KOPT-K1 (cell line): ENCODE measurements around the gene NAPA.
A peak's percentile ranks its signal among the peaks of the same experiment; 100 is the strongest.

Experiments
- H3K27ac ChIP-seq: fragments of 200-600 bp; sonication (generic); 2 replicates; pipeline ENCODE4 v1.5.1; 2016; ENCODE audit warnings: antibody characterized with exemption, mild to moderate bottlenecking, low read depth, low read length; ENCODE audit not compliant: poor library complexity, severe bottlenecking
- H3K36me3 ChIP-seq: fragments of 200-600 bp; sonication (generic); 2 replicates; pipeline ENCODE4 v1.5.1; 2017; ENCODE audit warnings: antibody characterized with exemption, mild to moderate bottlenecking, low read length, moderate library complexity; ENCODE audit not compliant: insufficient read depth
- H3K9me3 ChIP-seq: fragments of 200-600 bp; sonication (generic); 2 replicates; pipeline ENCODE4 v1.5.1; 2017; ENCODE audit warnings: antibody characterized with exemption, low read length, mild to moderate bottlenecking; ENCODE audit not compliant: insufficient read depth, poor library complexity, severe bottlenecking

Gene NAPA

DNA sequence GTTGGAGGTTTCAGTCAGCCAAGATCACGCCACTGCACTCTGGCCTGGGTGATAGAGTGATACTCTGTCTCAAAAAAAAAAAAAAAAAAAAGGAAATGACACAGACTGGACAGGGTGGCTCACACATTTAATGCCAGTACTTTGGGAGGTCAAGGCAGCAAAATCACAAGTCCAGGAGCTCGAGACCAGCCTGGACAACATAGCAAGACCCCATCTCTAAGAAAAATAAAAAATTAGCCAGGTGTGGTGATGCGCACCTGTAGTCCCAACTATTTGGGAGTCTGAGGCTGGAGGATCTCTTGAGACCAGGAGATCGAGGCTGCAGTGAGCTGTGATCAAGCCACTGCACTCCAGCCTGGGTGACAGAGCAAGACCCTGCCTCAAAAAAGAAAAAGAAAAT, 22.6 kb upstream of the NAPA start:
- Histone ChIP-seq H3K36me3 (no peaks in the 10 kb centered on the region), H3K9me3 (no peaks in the 10 kb centered on the region), H3K27ac (no peak overlapping the region)

DNA sequence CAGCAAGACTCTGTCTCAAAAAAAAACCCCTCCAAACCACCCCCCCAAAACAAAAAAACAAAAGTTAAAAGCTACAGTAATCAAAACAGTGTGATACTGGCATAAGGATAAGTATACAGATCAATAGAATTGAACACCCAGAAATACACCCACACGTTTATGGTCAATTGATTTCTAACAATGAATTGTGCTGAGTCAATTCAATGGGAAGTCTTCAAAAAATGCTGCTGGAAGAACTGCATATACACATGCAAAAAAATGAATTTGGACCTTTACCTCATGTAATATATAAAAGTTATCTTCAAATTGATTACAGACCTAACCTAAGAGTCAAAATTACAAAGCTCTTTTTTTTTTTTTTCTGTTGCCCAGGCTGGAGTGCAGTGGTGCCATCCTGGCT, 19.8 kb upstream of the NAPA start:
- Histone ChIP-seq H3K9me3 (no peaks in the 10 kb centered on the region), H3K36me3 (no peaks in the 10 kb centered on the region), H3K27ac (no peak overlapping the region)

DNA sequence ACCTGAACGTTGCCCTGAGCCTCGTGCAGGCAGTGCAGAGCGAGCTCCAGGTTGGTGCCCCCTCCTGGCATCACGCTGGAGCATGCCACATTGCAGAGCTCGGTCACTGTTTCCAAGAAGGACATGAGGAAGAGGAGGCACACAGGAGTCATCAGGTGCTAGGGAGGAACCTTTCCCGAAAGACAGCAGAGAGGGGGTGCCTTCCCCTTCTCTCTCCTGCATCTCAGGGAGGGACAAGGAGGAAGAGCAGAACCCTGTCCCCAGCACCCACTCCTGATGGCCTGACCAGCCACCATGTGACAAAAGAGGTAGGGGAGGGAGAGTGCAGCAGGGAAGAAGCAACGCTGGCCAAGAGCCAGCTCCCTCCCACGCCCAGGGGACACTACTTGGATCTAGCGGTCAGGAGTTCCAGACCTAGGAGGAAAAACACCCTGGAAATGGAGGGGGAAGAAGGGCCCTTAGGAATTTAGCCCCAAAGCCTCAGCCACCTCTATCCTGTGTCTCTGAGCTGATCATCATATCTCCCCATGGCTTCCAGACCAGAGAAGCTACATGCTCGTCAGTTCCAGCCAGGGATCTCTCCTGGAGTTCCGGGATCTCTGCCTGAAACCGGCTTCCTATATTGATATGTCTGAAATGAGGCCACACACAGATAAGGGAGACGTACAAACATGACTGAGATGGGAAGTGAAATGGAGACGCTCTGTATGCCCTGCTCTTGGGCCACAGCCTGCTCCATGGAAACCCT, 17.0 kb upstream of the NAPA start:
- Histone ChIP-seq H3K36me3 (no peaks in the 10 kb centered on the region), H3K27ac (no peak overlapping the region), H3K9me3 (no peaks in the 10 kb centered on the region)

DNA sequence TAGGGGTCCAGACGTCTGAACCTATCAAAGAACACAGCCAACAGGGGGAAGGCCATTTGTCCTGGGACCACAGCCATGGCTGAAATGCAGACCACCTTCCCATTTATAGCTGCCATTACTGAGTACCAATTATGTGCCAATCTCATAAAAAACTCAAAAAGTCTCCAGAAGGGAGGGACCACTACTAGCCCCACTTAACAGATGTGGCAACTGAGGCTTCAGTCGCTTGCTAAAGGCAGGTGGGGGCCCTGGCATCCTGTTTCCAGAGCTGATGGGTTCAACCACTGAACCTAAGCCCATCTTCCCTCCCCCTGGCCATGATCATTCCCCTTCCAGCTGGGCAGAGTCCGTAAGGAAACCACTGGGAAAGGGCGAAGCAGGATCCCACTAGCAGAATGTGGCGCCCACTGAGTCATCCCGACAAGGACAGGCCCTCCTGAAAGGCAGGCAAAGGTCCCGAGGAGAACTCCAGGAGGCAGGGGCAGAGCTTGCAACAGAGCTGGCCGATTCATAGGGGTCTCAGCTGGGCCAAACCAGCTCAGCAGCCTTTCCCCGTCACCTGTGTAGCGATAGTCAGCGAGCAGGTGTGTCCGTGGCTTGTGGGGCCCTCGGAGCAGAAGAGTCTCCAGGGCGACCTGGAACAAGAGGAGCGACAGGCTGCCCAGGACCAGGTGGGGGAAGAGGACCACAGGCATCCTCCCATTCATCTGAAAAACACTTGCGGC, 14.3 kb upstream of the NAPA start:
- H3K9me3 ChIP-seq: no peaks in the 10 kb centered on the region
- no peaks in the 10 kb centered on the region for H3K36me3 ChIP-seq
- H3K27ac ChIP-seq: no peak overlapping the region

DNA sequence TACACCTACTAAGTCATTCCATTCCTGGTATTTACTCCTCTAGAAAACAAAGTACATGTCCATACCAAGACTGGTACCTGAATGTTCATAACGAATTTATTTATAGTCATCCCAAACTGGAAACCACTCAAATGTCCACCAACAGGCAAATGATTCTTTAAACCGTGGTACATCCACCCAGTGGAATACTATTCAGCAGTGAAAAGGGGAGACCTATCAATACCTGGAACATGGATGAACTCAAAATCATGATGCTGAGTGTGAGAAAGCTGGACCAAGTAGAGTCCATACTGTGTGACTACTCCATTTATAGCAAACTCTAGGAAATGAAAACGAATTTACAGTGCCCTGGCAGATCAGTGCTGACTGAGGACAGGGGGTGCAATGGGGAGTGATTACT, 11.9 kb upstream of the NAPA start:
- Histone ChIP-seq H3K27ac (no peak overlapping the region), H3K36me3 (no peaks in the 10 kb centered on the region)

DNA sequence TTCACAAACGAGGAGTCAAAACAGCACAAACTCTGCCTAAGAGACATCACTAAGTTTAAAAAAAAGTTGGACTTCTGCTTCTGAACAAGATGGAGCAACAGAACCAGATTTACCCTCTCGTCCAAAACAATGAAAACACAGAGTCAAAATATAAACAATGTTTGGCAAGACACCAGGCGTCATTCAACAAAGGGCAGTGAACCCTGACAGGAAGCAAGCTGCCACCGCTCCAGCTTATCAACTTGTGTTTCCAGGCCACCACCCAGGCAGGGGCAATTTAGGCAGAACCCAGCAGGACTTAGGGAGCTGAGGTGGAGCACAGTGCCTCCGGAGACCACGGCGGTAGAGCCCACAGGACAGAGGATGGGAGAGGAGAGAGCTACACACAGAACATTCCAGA, 8.6 kb upstream of the NAPA start:
- Histone ChIP-seq H3K27ac (no peak overlapping the region), H3K9me3 (no peaks in the 10 kb centered on the region), H3K36me3 (no peaks in the 10 kb centered on the region)

More for the DNA sequence above, 11.9 kb upstream of the NAPA start:
- no peaks in the 10 kb centered on the region for H3K9me3 ChIP-seq

DNA sequence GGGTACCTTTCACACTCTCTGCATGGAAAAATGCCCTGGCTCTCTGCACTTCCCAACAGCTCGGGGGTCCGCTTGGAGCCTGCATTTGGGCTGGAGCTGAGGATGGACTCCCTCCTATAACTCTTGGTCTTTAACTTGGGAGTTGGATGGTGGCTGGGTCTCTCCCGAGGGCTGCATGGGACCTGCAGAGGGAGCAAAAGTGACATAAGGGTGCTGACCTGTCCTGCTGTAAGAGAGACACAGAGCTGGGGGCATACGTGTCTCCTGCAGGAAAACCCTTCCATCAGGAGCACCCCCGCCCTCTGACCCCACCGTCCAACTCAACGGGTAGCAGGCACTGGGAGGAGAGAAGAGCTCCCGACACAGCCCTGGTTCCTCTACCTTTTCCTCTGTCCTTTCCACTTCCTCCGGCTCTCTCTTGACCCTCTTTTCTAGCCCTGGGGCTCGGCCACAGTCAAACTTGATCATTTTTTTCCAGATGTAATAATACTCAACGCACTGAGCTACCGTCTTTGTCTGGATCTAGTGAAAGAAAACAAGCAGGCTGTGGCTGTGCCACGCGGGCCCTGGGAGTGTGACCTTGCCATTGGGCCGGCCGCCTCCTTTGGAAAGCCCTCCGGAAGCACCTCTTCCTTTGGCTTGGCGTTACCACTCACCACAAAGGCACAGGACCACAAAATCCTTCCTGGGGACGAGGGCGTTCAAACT, 6.8 kb upstream of the NAPA start:
- Histone ChIP-seq H3K36me3 (no peaks in the 10 kb centered on the region), H3K27ac (no peak overlapping the region), H3K9me3 (no peaks in the 10 kb centered on the region)

DNA sequence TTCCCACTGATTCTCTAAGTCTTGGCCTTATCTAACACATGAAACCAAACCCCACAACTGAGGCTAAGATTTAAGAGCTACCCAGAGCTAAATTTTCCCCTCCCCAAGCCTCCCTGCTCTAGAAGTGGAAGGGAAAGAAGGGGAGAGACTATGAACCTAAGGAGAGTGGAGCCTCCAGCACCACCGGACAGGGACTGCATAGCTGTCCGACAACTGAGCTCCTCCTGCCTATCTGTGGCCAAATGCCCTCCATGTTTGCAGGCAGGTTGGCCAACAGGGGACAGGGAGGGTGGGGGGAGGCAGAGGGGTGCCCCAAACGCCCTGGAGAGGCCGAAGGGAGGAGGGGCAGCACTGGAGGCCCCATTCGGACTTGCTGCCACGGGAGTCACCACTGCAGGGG, 6.0 kb upstream of the NAPA start:
- H3K9me3 ChIP-seq: no peaks in the 10 kb centered on the region

DNA sequence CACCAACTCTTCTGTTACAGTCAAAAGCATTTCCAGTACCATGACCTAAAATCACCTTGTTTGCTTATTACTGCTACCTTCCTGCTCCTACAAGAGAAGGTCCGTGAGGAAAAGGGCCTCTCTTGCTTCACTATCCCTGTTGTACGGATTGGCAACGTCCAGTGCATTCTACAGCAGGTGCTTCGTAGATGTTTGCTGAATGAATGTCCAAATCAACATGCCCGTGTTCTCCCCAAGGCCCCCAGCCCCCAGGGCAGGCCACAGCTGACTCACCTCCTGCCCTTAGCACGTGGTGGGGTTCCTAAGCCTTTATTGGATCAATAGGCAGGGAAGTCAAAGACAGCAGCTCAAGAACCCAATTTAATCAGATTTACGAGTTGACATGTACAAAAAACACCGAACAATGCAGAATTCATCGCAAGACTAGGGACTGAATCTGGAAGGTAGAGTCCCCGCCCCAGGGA, 5.5 kb upstream of the NAPA start:
- Histone ChIP-seq H3K9me3 (no peaks in the 10 kb centered on the region), H3K36me3 (no peaks in the 10 kb centered on the region)

More for the DNA sequence above, 6.0 kb upstream of the NAPA start:
- H3K36me3 ChIP-seq: no peaks in the 10 kb centered on the region
- H3K27ac ChIP-seq: no peak overlapping the region

DNA sequence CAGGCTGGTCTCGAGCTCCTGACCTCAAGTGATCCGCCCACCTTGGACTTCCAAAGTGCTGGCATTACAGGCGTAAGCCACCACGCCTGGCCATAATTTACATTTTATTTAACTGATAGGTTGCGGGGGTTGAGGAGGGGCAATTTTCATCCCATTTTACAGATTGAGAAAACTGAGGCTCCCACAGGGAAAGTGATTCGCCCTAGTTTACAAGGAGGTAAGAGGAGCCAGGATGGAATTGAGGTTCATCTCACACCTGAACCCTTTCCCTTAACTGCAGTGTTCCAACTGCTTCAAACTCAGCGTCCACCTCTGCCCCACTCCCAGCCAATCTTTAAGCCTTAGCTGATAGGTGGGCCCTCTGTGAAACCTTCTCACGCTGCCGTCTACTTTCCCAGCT, 4.0 kb upstream of the NAPA start:
- H3K9me3 ChIP-seq: no peaks in the 10 kb centered on the region
- H3K27ac ChIP-seq: no peak overlapping the region
- H3K36me3 ChIP-seq: no peaks in the 10 kb centered on the region

More for the DNA sequence above, 5.5 kb upstream of the NAPA start:
- no peak overlapping the region for H3K27ac ChIP-seq

DNA sequence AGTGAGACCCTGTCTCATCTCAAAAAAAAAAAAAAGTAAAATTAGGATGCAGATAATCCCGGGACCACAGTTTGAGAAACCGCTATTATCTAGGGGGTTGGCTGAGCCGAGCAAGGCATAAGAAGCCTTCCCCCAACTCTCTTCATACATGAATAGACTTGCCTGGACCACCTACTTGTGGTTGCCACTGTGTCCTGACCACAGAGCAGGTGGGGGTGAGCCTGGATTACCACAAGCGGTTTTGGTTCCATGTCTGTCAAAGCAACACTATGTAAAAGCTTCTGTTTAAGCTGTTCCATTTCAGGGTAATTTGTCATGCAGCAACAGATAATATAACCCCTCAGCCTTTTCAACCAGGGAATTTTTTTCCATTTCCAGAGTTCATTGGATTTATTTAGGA, 3.3 kb upstream of the NAPA start:
- no peaks in the 10 kb centered on the region for H3K9me3 ChIP-seq
- no peak overlapping the region for H3K27ac ChIP-seq
- H3K36me3 ChIP-seq: no peaks in the 10 kb centered on the region

DNA sequence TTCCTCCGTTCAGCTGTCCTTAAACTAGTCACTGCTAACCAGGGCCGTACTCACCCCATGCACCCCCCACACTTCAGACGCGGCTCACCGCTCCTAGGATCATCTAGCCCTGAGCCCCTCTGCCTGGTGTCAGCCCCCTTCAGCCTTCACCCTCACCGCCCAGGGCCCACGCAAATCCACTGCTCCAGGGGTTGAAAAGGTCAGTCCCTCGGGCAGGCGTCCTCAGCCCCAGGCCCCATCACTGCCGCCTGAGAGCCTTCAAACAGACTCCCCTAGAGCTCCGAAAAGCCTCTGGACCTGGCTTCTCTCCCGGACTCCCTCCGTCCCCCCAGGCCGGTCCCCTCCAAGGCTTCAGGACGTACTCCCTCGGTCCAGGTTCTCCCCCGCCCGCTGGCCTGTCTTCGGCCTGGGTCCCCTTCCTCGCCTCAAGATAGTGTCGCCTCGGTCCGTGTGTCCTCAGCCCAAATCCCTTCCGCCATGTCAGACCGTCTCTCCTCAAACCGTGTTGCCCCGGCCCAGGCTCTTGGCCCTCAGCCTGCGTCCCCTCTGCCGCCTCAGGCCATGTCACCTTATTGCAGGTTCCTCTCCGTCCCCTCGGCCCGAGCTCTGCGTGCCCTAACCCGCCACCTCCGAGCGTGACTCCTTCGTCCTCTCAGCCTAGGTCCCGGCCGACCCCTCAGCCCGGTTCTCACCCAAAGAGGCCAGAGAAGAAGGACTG, 553 bp downstream of the NAPA start:
- peak overlapping the region; percentile 84 for H3K27ac ChIP-seq
- H3K9me3 ChIP-seq: no peaks in the 10 kb centered on the region
- peaks cover 6% of the 10 kb centered on the region; the same call in 1 of the 2 replicates for H3K36me3 ChIP-seq

DNA sequence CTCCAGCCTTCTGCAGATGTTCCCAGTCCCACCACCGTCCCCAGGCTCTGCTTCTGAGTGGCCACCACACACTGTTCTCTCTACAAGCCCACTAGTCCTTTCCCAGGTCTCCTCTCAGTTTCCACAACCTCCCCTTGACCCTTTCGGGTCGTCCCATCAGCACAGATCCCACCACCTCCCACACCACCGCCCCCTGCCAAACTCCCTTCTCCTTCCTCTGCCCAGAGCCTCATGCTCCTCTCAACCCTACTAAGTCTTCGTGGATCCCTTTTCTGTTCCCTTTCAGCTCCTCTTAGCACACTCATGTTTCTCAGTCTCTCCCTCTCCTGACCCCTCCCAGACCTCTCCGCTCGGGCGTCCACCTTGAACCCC, 1.9 kb downstream of the NAPA start:
- Histone ChIP-seq H3K36me3 (peaks cover 6% of the 10 kb centered on the region; the same call in 1 of the 2 replicates), H3K27ac (no peak overlapping the region), H3K9me3 (no peaks in the 10 kb centered on the region)

DNA sequence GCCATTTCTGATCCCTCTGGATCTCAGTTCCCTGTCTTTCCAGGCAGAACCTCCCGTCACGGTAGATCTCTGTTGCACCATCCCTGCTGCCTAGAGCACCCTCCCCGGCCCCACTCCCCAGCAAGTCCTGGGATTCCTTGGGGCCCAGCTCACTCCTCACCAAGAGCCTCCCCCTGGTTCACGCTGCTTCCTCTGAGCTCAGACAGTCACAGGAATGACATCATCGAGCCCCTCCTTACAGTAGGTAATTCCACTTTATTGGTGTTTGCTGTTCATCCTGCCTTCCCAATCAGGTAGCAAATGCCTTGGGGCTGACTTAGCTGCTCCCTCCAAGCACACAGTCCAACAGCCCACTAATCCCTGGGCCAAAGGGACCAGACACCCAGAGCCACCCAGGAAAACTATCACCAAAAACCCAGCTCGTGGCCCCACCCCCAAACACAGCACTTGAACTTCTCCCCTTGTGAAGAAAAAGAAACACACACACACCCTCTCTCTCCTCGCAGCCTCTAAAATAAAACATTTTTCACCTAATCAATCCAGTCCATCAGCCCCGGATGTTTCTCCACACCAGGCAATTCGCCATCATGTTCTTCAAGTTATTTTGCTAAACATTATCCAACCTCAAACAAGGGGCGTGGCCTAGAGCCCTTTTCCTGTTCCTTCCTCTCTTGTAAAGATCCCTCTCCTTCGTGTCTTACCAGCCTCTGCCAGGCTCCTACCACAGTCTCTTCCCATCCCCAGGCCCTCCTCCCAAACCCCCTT, 2.5 kb downstream of the NAPA start:
- Histone ChIP-seq H3K27ac (no peak overlapping the region), H3K36me3 (peaks cover 6% of the 10 kb centered on the region; the same call in 1 of the 2 replicates), H3K9me3 (no peaks in the 10 kb centered on the region)
